ENCODE results near the gene TSSC4. TPM values are rescaled to one million over a fixed set of nuclear protein-coding genes. Genes with fewer than 3 reads are reported as not detected.
A peak's percentile ranks its signal among the peaks of the same experiment; 100 is the strongest.

Gene TSSC4
- total and polyA plus RNA-seq, 2 of the 13 experiments (the other 11 are each of a cell fraction or from before 2014, with no cell fraction given), result 16.2 to 58.6 TPM

DNA sequence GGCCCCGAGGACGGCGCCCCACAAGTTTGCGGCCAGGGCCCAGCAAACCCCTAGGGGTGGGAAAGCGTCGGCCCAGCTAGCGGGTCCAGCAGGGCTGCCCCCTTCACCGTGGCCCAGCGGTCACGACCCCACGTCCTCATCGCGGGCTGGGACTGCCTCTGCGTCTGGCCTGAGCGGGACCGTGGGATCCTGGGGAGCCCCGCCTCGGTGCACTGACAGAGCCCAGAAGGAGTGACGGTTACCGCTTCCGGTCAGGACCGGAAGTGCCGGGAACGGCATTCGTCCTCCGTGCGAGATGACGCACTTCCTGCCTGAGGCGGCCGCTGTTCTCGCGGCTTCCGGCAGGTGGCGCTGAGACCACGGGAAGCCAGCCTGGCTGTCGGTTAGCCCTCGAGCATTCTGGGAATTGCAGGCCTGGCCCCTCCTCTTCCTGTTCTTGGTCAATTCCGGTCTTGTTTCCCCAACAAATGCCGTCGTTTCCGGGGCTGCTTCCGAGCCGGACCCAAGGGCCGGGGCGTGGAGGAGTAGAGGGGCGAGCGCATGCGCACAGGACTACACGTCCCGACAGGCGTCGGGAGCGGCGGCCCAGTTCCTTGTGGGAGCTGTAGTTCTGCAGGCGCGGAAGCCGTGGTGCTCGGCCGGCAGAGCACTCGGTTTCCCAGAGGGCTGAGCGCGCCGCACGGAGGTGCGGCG, at the start of gene TSSC4 (continued):
- TF ChIP-seq, protein P1, sequence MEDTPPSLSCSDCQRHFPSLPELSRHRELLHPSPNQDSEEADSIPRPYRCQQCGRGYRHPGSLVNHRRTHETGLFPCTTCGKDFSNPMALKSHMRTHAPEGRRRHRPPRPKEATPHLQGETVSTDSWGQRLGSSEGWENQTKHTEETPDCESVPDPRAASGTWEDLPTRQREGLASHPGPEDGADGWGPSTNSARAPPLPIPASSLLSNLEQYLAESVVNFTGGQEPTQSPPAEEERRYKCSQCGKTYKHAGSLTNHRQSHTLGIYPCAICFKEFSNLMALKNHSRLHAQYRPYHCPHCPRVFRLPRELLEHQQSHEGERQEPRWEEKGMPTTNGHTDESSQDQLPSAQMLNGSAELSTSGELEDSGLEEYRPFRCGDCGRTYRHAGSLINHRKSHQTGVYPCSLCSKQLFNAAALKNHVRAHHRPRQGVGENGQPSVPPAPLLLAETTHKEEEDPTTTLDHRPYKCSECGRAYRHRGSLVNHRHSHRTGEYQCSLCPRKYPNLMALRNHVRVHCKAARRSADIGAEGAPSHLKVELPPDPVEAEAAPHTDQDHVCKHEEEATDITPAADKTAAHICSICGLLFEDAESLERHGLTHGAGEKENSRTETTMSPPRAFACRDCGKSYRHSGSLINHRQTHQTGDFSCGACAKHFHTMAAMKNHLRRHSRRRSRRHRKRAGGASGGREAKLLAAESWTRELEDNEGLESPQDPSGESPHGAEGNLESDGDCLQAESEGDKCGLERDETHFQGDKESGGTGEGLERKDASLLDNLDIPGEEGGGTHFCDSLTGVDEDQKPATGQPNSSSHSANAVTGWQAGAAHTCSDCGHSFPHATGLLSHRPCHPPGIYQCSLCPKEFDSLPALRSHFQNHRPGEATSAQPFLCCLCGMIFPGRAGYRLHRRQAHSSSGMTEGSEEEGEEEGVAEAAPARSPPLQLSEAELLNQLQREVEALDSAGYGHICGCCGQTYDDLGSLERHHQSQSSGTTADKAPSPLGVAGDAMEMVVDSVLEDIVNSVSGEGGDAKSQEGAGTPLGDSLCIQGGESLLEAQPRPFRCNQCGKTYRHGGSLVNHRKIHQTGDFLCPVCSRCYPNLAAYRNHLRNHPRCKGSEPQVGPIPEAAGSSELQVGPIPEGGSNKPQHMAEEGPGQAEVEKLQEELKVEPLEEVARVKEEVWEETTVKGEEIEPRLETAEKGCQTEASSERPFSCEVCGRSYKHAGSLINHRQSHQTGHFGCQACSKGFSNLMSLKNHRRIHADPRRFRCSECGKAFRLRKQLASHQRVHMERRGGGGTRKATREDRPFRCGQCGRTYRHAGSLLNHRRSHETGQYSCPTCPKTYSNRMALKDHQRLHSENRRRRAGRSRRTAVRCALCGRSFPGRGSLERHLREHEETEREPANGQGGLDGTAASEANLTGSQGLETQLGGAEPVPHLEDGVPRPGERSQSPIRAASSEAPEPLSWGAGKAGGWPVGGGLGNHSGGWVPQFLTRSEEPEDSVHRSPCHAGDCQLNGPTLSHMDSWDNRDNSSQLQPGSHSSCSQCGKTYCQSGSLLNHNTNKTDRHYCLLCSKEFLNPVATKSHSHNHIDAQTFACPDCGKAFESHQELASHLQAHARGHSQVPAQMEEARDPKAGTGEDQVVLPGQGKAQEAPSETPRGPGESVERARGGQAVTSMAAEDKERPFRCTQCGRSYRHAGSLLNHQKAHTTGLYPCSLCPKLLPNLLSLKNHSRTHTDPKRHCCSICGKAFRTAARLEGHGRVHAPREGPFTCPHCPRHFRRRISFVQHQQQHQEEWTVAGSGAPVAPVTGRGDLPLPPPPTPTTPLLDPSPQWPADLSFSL (CRISPR knock-in tag; IDR thresholded peaks at IDR 0.05), result no peak
- TF ChIP-seq ZEB1 (IDR thresholded peaks at IDR 0.05; ENCODE audit: insufficient replicate concordance, low read depth) (no peak), ZNF274 (CRISPR knock-in tag; IDR thresholded peaks at IDR 0.05) (peak; percentile 71), ZNF24 (IDR thresholded peaks at IDR 0.05) (no peak), CBX2 (IDR thresholded peaks at IDR 0.05; ENCODE audit: low read depth, low read length) (no peak), CBX2 (CRISPR knock-in tag; IDR thresholded peaks at IDR 0.05; ENCODE audit: low read depth) (no peak)
- TF ChIP-seq, protein P2, sequence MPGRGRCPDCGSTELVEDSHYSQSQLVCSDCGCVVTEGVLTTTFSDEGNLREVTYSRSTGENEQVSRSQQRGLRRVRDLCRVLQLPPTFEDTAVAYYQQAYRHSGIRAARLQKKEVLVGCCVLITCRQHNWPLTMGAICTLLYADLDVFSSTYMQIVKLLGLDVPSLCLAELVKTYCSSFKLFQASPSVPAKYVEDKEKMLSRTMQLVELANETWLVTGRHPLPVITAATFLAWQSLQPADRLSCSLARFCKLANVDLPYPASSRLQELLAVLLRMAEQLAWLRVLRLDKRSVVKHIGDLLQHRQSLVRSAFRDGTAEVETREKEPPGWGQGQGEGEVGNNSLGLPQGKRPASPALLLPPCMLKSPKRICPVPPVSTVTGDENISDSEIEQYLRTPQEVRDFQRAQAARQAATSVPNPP (CRISPR knock-in tag; IDR thresholded peaks at IDR 0.05), result 0 out of 2 replicates have a peak, but pooled peaks have one; percentile 30
- TF ChIP-seq, protein P3, sequence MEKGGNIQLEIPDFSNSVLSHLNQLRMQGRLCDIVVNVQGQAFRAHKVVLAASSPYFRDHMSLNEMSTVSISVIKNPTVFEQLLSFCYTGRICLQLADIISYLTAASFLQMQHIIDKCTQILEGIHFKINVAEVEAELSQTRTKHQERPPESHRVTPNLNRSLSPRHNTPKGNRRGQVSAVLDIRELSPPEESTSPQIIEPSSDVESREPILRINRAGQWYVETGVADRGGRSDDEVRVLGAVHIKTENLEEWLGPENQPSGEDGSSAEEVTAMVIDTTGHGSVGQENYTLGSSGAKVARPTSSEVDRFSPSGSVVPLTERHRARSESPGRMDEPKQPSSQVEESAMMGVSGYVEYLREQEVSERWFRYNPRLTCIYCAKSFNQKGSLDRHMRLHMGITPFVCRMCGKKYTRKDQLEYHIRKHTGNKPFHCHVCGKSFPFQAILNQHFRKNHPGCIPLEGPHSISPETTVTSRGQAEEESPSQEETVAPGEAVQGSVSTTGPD (CRISPR knock-in tag; IDR thresholded peaks at IDR 0.05), result no peak
- TF ChIP-seq, protein P4, sequence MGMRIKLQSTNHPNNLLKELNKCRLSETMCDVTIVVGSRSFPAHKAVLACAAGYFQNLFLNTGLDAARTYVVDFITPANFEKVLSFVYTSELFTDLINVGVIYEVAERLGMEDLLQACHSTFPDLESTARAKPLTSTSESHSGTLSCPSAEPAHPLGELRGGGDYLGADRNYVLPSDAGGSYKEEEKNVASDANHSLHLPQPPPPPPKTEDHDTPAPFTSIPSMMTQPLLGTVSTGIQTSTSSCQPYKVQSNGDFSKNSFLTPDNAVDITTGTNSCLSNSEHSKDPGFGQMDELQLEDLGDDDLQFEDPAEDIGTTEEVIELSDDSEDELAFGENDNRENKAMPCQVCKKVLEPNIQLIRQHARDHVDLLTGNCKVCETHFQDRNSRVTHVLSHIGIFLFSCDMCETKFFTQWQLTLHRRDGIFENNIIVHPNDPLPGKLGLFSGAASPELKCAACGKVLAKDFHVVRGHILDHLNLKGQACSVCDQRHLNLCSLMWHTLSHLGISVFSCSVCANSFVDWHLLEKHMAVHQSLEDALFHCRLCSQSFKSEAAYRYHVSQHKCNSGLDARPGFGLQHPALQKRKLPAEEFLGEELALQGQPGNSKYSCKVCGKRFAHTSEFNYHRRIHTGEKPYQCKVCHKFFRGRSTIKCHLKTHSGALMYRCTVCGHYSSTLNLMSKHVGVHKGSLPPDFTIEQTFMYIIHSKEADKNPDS (CRISPR knock-in tag; IDR thresholded peaks at IDR 0.05), result no peak
- TF ChIP-seq, protein P5, sequence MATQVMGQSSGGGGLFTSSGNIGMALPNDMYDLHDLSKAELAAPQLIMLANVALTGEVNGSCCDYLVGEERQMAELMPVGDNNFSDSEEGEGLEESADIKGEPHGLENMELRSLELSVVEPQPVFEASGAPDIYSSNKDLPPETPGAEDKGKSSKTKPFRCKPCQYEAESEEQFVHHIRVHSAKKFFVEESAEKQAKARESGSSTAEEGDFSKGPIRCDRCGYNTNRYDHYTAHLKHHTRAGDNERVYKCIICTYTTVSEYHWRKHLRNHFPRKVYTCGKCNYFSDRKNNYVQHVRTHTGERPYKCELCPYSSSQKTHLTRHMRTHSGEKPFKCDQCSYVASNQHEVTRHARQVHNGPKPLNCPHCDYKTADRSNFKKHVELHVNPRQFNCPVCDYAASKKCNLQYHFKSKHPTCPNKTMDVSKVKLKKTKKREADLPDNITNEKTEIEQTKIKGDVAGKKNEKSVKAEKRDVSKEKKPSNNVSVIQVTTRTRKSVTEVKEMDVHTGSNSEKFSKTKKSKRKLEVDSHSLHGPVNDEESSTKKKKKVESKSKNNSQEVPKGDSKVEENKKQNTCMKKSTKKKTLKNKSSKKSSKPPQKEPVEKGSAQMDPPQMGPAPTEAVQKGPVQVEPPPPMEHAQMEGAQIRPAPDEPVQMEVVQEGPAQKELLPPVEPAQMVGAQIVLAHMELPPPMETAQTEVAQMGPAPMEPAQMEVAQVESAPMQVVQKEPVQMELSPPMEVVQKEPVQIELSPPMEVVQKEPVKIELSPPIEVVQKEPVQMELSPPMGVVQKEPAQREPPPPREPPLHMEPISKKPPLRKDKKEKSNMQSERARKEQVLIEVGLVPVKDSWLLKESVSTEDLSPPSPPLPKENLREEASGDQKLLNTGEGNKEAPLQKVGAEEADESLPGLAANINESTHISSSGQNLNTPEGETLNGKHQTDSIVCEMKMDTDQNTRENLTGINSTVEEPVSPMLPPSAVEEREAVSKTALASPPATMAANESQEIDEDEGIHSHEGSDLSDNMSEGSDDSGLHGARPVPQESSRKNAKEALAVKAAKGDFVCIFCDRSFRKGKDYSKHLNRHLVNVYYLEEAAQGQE (IDR thresholded peaks at IDR 0.05; ENCODE audit: borderline replicate concordance in 1 of 2, low read depth in 1 of 2, low read length in 2 of 2), result peak in 1 of 2 experiments; percentile 5; a peak in 1 of 4 replicates

Measured in HepG2 (cell line).